Measurements from ENCODE around the gene CCDC18. TPM values are rescaled to one million over a fixed set of nuclear protein-coding genes. Genes with fewer than 3 reads are reported as not detected.

Gene CCDC18
- total RNA-seq, 1 donor from 2014 or later, result 1.6 TPM

- Histone ChIP-seq H3K27me3 (ENCODE audit: control insufficient read depth in 3 of 3, insufficient read depth in 3 of 3, low read length in 3 of 3) (no peaks in the 10 kb centered on the region), H3K4me1 (ENCODE audit: control insufficient read depth in 3 of 3, insufficient read depth in 3 of 3, low read length in 3 of 3) (no peaks in the 10 kb centered on the region), H3K27ac (ENCODE audit: low read depth, low read length) (no peak overlapping the region), H3K9ac (ENCODE audit: low read depth in 1 of 3, low read length in 3 of 3) (no peak overlapping the region), H3K4me3 (ENCODE audit: low read length in 3 of 3) (no peak overlapping the region), H3K36me3 (ENCODE audit: control insufficient read depth in 3 of 3, insufficient read depth in 3 of 3, low read length in 3 of 3) (no peaks in the 10 kb centered on the region), H3K9me3 (ENCODE audit: control insufficient read depth in 3 of 3, low read length in 3 of 3) (no peaks in the 10 kb centered on the region)
Measured at GRCh38 chr1:93317943-93318342, 137.4 kb downstream of the CCDC18 start.

GRCh38 chr1:93321720-93322119, 141.2 kb downstream of the CCDC18 start:
- Histone ChIP-seq H3K27me3 (ENCODE audit: control insufficient read depth in 3 of 3, insufficient read depth in 3 of 3, low read length in 3 of 3) (no peaks in the 10 kb centered on the region), H3K36me3 (ENCODE audit: control insufficient read depth in 3 of 3, insufficient read depth in 3 of 3, low read length in 3 of 3) (no peaks in the 10 kb centered on the region), H3K4me3 (ENCODE audit: low read length in 3 of 3) (no peak overlapping the region), H3K4me1 (ENCODE audit: control insufficient read depth in 3 of 3, insufficient read depth in 3 of 3, low read length in 3 of 3) (no peaks in the 10 kb centered on the region), H3K9me3 (ENCODE audit: control insufficient read depth in 3 of 3, low read length in 3 of 3) (no peaks in the 10 kb centered on the region), H3K9ac (ENCODE audit: low read depth in 1 of 3, low read length in 3 of 3) (no peak overlapping the region), H3K27ac (ENCODE audit: low read depth, low read length) (no peak overlapping the region)

GRCh38 chr1:93322349-93322748, 141.8 kb downstream of the CCDC18 start:
- Histone ChIP-seq H3K4me3 (ENCODE audit: low read length in 3 of 3) (no peak overlapping the region), H3K4me1 (ENCODE audit: control insufficient read depth in 3 of 3, insufficient read depth in 3 of 3, low read length in 3 of 3) (no peaks in the 10 kb centered on the region), H3K27ac (ENCODE audit: low read depth, low read length) (no peak overlapping the region), H3K36me3 (ENCODE audit: control insufficient read depth in 3 of 3, insufficient read depth in 3 of 3, low read length in 3 of 3) (no peaks in the 10 kb centered on the region), H3K9me3 (ENCODE audit: control insufficient read depth in 3 of 3, low read length in 3 of 3) (no peaks in the 10 kb centered on the region), H3K27me3 (ENCODE audit: control insufficient read depth in 3 of 3, insufficient read depth in 3 of 3, low read length in 3 of 3) (no peaks in the 10 kb centered on the region), H3K9ac (ENCODE audit: low read depth in 1 of 3, low read length in 3 of 3) (no peak overlapping the region)

GRCh38 chr1:93323185-93323820, 142.8 kb downstream of the CCDC18 start:
- Histone ChIP-seq H3K4me1 (ENCODE audit: control insufficient read depth in 3 of 3, insufficient read depth in 3 of 3, low read length in 3 of 3) (no peaks in the 10 kb centered on the region), H3K27me3 (ENCODE audit: control insufficient read depth in 3 of 3, insufficient read depth in 3 of 3, low read length in 3 of 3) (no peaks in the 10 kb centered on the region), H3K27ac (ENCODE audit: low read depth, low read length) (no peak overlapping the region), H3K36me3 (ENCODE audit: control insufficient read depth in 3 of 3, insufficient read depth in 3 of 3, low read length in 3 of 3) (no peaks in the 10 kb centered on the region), H3K9ac (ENCODE audit: low read depth in 1 of 3, low read length in 3 of 3) (no peak overlapping the region), H3K9me3 (ENCODE audit: control insufficient read depth in 3 of 3, low read length in 3 of 3) (no peaks in the 10 kb centered on the region), H3K4me3 (ENCODE audit: low read length in 3 of 3) (no peak overlapping the region)

GRCh38 chr1:93324486-93325464, 144.3 kb downstream of the CCDC18 start:
- Histone ChIP-seq H3K9me3 (ENCODE audit: control insufficient read depth in 3 of 3, low read length in 3 of 3) (no peaks in the 10 kb centered on the region), H3K4me1 (ENCODE audit: control insufficient read depth in 3 of 3, insufficient read depth in 3 of 3, low read length in 3 of 3) (no peaks in the 10 kb centered on the region), H3K4me3 (ENCODE audit: low read length in 3 of 3) (no peak overlapping the region), H3K27me3 (ENCODE audit: control insufficient read depth in 3 of 3, insufficient read depth in 3 of 3, low read length in 3 of 3) (no peaks in the 10 kb centered on the region), H3K9ac (ENCODE audit: low read depth in 1 of 3, low read length in 3 of 3) (no peak overlapping the region), H3K27ac (ENCODE audit: low read depth, low read length) (no peak overlapping the region), H3K36me3 (ENCODE audit: control insufficient read depth in 3 of 3, insufficient read depth in 3 of 3, low read length in 3 of 3) (no peaks in the 10 kb centered on the region)

Small RNA genes lying within 50 kb of the gene (small RNA-seq; reads per million reads assigned to genes)
- gene AC126124.1 (not detected), gene AL139421.1 (not detected)

Other genes starting within 250 kb of the CCDC18 start
- 5.7 TPM for gene DIPK1A, start 219.3 kb upstream of the CCDC18 start, total RNA-seq
- gene MTF2, start 101.4 kb upstream of the CCDC18 start, total RNA-seq, result 24.0 TPM
- gene TMED5, start 311 bp upstream of the CCDC18 start, total RNA-seq, result 16.7 TPM
- 11.5 TPM for gene DR1, start 165.2 kb downstream of the CCDC18 start, total RNA-seq

Measured in skeletal muscle tissue (tissue), 5 donors.